HG02571 (cell line): Measurements from ENCODE around the gene PCNT.
"Not testable (repeated sequence)": the region's sequence is repeated elsewhere in the genome, so short reads cannot be mapped to it uniquely, and the experiment has no call there.

Source experiments
- ATAC-seq: cut with Tn5 transposase; IDR thresholded peaks from one replicate; pipeline ENCODE4 v1.9.1; 2021; ENCODE audit warnings: mild to moderate bottlenecking, moderate library complexity; ENCODE audit not compliant: unreplicated experiment

PCNT gene

GRCh38 chr21:46304437-46304836 is 19.5 kb upstream of the PCNT start:
- no peak for ATAC-seq

GRCh38 chr21:46304955-46305354 is 19.0 kb upstream of the PCNT start:
- ATAC-seq = no peak

GRCh38 chr21:46307625-46308024 is 16.3 kb upstream of the PCNT start:
- ATAC-seq = no peak

- no peak for ATAC-seq
Measured at GRCh38 chr21:46308431-46308830, 15.5 kb upstream of the PCNT start.

- not testable (repeated sequence) for ATAC-seq
Measured at GRCh38 chr21:46310260-46310659, 13.7 kb upstream of the PCNT start.

GRCh38 chr21:46311568-46311967 is 12.4 kb upstream of the PCNT start:
- ATAC-seq = no peak

GRCh38 chr21:46312949-46313348 is 11.0 kb upstream of the PCNT start:
- no peak for ATAC-seq

GRCh38 chr21:46314441-46315020 is 9.4 kb upstream of the PCNT start:
- ATAC-seq = no peak

GRCh38 chr21:46316708-46317324 is 7.1 kb upstream of the PCNT start:
- no peak for ATAC-seq

- ATAC-seq = no peak
Measured at GRCh38 chr21:46317710-46318463, 6.1 kb upstream of the PCNT start.

GRCh38 chr21:46318464-46318845 is 5.5 kb upstream of the PCNT start:
- no peak for ATAC-seq

- ATAC-seq = no peak
Measured at GRCh38 chr21:46319186-46319585, 4.8 kb upstream of the PCNT start.

GRCh38 chr21:46320331-46320801 is 3.6 kb upstream of the PCNT start:
- ATAC-seq = no peak

- ATAC-seq = no peak
Measured at GRCh38 chr21:46322351-46323226, 1.4 kb upstream of the PCNT start.

GRCh38 chr21:46323227-46323709 is 688 bp upstream of the PCNT start:
- peak; percentile 2 for ATAC-seq

- ATAC-seq = peak; percentile 64
Measured at GRCh38 chr21:46324390-46325072, 575 bp downstream of the PCNT start.

GRCh38 chr21:46325073-46325912 is 1.3 kb downstream of the PCNT start:
- no peak for ATAC-seq

GRCh38 chr21:46326110-46326703 is 2.3 kb downstream of the PCNT start:
- no peak for ATAC-seq

- ATAC-seq = no peak
Measured at GRCh38 chr21:46327711-46328110, 3.8 kb downstream of the PCNT start.
